PC-9 (cell line): ENCODE results near the gene STK16. TPM values are rescaled to one million over a fixed set of nuclear protein-coding genes. Genes with fewer than 3 reads are reported as not detected.
"Not testable (repeated sequence)": the region's sequence is repeated elsewhere in the genome, so short reads cannot be mapped to it uniquely, and the experiment has no call there.

Source experiments
- BruUV-seq: library from RNA; stranded (reverse); fragments of 400-500 nt; replicated peaks from 2 replicates; lab custom pipeline; 2021; lab: Mats Ljungman, UMichigan
- CTCF ChIA-PET: fragments of 300-600 bp; sonication (Branson Sonifier 250); formaldehyde crosslinking; loops from one replicate; lab custom pipeline; 2022; ENCODE audit warnings: antibody characterized with exemption; lab: Charles Lee
- POLR2A ChIA-PET: fragments of 300-600 bp; sonication (Branson Sonifier 250); formaldehyde crosslinking; loops from one replicate; lab custom pipeline; 2022; ENCODE audit warnings: antibody characterized with exemption; ENCODE audit not compliant: unreplicated experiment; lab: Charles Lee
- DNase-seq, 2 experiments: peaks; one replicate each; pipeline versions ENCODE4 v3.0.0 to v3.0.0-alpha.2; 2015 to 2022; ENCODE audit warnings: mixed read lengths in 1 of 2
- H2AFZ ChIP-seq: fragments of 200-600 bp; sonication (generic); 2 replicates; pipeline ENCODE4 v1.8.1; 2017; ENCODE audit warnings: antibody characterized with exemption
- H3F3A ChIP-seq: fragments of 200-600 bp; sonication (generic); 2 replicates; pipeline ENCODE4 v1.8.1; 2017; ENCODE audit warnings: antibody characterized with exemption, mild to moderate bottlenecking, low read depth; ENCODE audit not compliant: insufficient read depth
- H3K27ac ChIP-seq: fragments of 200-600 bp; sonication (generic); 2 replicates; pipeline ENCODE4 v1.6.1; 2016; ENCODE audit warnings: mixed run types
- H3K27me3 ChIP-seq: fragments of 200-600 bp; sonication (generic); 2 replicates; pipeline ENCODE4 v1.6.1; 2016; ENCODE audit warnings: low read depth, mixed run types; ENCODE audit not compliant: insufficient read depth
- H3K36me3 ChIP-seq: fragments of 200-600 bp; sonication (generic); 2 replicates; pipeline ENCODE4 v1.6.1; 2016; ENCODE audit warnings: low read depth, mixed run types
- H3K4me1 ChIP-seq: fragments of 200-600 bp; sonication (generic); replicated peaks from 2 replicates; pipeline ENCODE4 v1.6.1; 2016; ENCODE audit warnings: mixed run types; ENCODE audit not compliant: insufficient read depth
- H3K4me2 ChIP-seq: fragments of 200-600 bp; sonication (generic); 2 replicates; pipeline ENCODE4 v1.6.1; 2017; ENCODE audit warnings: mixed run types
- H3K4me3 ChIP-seq: fragments of 200-600 bp; sonication (generic); 2 replicates; pipeline ENCODE4 v1.6.1; 2016; ENCODE audit warnings: mixed run types
- H3K79me2 ChIP-seq: fragments of 200-600 bp; sonication (generic); 2 replicates; pipeline ENCODE4 v1.6.1; 2017; ENCODE audit warnings: low read depth, mixed run types
- H3K9me2 ChIP-seq: fragments of 200-600 bp; sonication (generic); 2 replicates; pipeline ENCODE4 v1.8.1; 2017; ENCODE audit warnings: mild to moderate bottlenecking; ENCODE audit not compliant: insufficient read depth
- H3K9me3 ChIP-seq: fragments of 200-600 bp; sonication (generic); 2 replicates; pipeline ENCODE4 v1.8.1; 2016; ENCODE audit warnings: low read depth; ENCODE audit not compliant: insufficient read depth
- H4K20me1 ChIP-seq: fragments of 200-600 bp; sonication (generic); 2 replicates; pipeline ENCODE4 v1.8.1; 2017; ENCODE audit not compliant: insufficient read depth
- EZH2 ChIP-seq: fragments of 200-600 bp; sonication (generic); IDR thresholded peaks from 2 replicates; pipeline ENCODE4 v1.8.0; 2017; ENCODE audit warnings: antibody characterized with exemption, low read depth
- intact Hi-C: fragments of 100-400 bp; cut with micrococcal nuclease; formaldehyde crosslinking; loops from one replicate; pipeline ENCODE4 v1.10.0; 2022; ENCODE audit not compliant: unreplicated experiment
- total RNA-seq: library from RNA; stranded (reverse); gene quantifications from 2 replicates; pipeline ENCODE4 v1.2.3, GENCODE V29; 2021
- TF ChIP-seq, protein P1 (sequence below): fragments of 200-600 bp; sonication (generic); conservative IDR thresholded peaks from 2 replicates; pipeline ENCODE4 v1.6.1; 2017; ENCODE audit warnings: mixed run types, antibody characterized with exemption, mild to moderate bottlenecking, moderate library complexity

Gene STK16
- total RNA-seq, 1 experiment from 2014 or later = 39.6 TPM

DNA sequence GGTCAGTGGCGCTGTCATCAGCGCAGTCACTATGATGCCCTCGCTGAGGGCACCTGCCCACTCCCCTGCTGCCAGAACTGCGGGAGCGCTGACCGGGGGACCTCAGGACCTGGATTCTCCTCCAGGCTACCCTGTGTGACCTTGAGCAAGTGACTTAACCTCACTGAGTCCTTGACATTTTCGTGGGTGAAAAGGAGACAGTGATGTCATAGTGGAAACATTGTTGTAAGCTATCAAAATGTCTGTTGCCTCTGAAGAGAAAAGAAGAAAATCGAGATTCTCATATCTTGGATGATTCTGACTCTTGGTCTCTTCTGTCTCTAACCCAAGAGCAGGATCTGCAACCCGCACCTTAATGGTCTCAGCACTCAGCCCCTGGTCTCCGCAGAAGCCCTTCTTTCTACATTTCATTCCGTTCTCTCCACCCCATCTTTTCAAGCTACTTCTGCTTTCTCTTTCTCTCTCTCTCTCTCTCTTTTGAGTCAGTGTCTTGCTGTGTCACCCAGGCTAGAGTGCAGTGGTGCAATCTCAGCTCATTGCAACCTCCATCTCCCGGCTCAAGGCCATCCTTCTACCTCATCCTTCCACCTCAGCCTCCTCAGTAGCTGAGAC lies 9.4 kb downstream of the STK16 start:
- no peak for TF ChIP-seq EZH2
- TF ChIP-seq, protein P1, sequence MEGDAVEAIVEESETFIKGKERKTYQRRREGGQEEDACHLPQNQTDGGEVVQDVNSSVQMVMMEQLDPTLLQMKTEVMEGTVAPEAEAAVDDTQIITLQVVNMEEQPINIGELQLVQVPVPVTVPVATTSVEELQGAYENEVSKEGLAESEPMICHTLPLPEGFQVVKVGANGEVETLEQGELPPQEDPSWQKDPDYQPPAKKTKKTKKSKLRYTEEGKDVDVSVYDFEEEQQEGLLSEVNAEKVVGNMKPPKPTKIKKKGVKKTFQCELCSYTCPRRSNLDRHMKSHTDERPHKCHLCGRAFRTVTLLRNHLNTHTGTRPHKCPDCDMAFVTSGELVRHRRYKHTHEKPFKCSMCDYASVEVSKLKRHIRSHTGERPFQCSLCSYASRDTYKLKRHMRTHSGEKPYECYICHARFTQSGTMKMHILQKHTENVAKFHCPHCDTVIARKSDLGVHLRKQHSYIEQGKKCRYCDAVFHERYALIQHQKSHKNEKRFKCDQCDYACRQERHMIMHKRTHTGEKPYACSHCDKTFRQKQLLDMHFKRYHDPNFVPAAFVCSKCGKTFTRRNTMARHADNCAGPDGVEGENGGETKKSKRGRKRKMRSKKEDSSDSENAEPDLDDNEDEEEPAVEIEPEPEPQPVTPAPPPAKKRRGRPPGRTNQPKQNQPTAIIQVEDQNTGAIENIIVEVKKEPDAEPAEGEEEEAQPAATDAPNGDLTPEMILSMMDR = no peak
- H3K4me3 ChIP-seq = peak overlapping the region; percentile 87
- intact Hi-C loops = no loop called here
- ChIA-PET POLR2A (interaction anchor here (0.7 to 0.8 kb wide), 2 partner anchors 16 to 19 kb away, joined by 4 to 8 read pairs; no protein-coding TSS in a partner anchor), CTCF (interaction anchor here (0.6 kb wide), 1 partner anchor 13 kb away, joined by 4 read pairs; no protein-coding TSS in a partner anchor)
- H2AFZ ChIP-seq = peak overlapping the region; percentile 85
- DNase-seq = no peak
- peaks cover 21% of the 10 kb centered on the region for H3F3A ChIP-seq
- no peaks in the 10 kb centered on the region for H4K20me1 ChIP-seq
- no peaks in the 10 kb centered on the region for H3K9me3 ChIP-seq
- peak overlapping the region; percentile 84 for H3K4me2 ChIP-seq
- no TSS peak for BruUV-seq
- H3K79me2 ChIP-seq = peaks cover 26% of the 10 kb centered on the region
- 0 out of 2 replicates have a peak, but pooled peaks cover 6% of the 10 kb centered on the region for H3K36me3 ChIP-seq
- no peaks in the 10 kb centered on the region for H3K9me2 ChIP-seq
- no peak overlapping the region for H3K27ac ChIP-seq
- peaks cover 39% of the 10 kb centered on the region for H3K4me1 ChIP-seq
- no peaks in the 10 kb centered on the region for H3K27me3 ChIP-seq

DNA sequence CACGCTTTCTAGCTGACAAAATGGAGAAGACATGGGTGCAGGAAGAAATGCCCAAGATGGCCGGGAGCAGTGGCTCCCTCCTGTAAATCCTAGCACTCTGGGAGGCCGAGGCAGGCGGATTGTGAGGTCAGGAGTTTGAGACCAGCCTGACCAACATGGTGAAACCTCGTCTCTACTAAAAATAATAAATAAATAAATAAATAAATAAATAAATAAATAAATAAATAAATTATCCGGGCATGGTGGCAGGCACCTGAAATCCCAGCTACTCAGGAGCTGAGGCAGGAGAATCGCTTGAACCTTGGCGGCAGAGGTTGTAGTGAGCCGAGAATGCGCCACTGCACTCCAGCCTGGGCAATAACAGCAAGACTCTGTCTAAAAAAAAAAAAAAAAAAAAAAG lies 13.7 kb downstream of the STK16 start:
- H2AFZ ChIP-seq, intact Hi-C loops, H3F3A ChIP-seq, DNase-seq, H3K4me2 ChIP-seq, POLR2A ChIA-PET, H3K27ac ChIP-seq, H3K79me2 ChIP-seq, H3K4me3 ChIP-seq, CTCF ChIA-PET, H3K9me3 ChIP-seq, BruUV-seq, H3K36me3 ChIP-seq, H3K27me3 ChIP-seq, H4K20me1 ChIP-seq, H3K9me2 ChIP-seq: not testable (repeated sequence)
- H3K4me1 ChIP-seq = peaks cover 11% of the 10 kb centered on the region

DNA sequence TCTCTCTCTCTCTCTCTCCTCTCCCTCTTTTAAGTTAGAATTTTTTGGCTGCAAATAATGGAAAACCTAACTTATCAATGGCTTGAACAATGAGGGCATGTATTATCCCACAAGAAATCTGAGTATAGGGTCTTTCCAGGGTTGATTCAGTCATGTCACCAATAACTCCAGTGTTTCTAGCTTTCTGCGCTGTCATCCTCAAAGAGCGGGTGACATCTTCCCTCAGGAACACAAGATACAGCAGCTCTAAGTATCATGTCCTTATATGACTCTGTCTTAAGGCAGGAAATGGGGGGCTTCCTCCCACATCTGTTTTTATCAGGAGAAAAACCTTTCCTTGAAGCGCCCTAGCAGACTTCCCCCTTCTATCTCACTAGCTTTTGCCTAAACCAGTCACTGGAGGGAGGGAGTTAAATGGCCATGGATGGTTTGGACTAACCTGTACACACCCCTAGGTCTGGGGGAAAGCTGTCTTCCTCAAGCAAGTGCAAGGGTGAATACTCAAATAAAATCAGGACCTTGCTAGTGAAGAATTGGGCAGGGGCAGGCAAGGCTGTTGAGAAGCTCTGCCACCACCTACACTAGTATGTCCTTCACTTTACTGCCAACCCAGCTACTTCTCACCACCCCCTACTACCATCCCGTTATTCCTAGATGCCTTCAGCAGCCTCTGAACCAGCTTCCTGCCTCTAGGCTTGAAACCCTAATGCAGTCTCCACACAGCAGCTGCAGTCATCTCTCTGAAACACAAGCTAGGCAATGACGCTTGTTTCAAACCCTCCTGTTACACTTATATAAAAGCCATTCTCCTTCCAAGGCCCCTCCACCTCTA lies 16.0 kb downstream of the STK16 start:
- no peaks in the 10 kb centered on the region for H3K9me3 ChIP-seq
- H3K9me2 ChIP-seq = no peaks in the 10 kb centered on the region
- no peak for TF ChIP-seq EZH2
- TF ChIP-seq, protein P1 = no peak
- no peak overlapping the region for H2AFZ ChIP-seq
- BruUV-seq = no TSS peak
- no peaks in the 10 kb centered on the region for H3K79me2 ChIP-seq
- no peaks in the 10 kb centered on the region for H3K27me3 ChIP-seq
- no peak overlapping the region for H3K4me3 ChIP-seq
- no peak overlapping the region for H3K27ac ChIP-seq
- no peaks in the 10 kb centered on the region for H3F3A ChIP-seq
- H4K20me1 ChIP-seq = no peaks in the 10 kb centered on the region
- no peak for DNase-seq
- POLR2A ChIA-PET = no interaction called here
- H3K4me2 ChIP-seq = no peak overlapping the region
- H3K4me1 ChIP-seq = no peaks in the 10 kb centered on the region
- CTCF ChIA-PET = no interaction called here
- H3K36me3 ChIP-seq = no peaks in the 10 kb centered on the region
- intact Hi-C loops = no loop called here
